GM23338 (cell line): ENCODE measurements around the gene UBE3C. TPM values are rescaled to one million over a fixed set of nuclear protein-coding genes. Genes with fewer than 3 reads are reported as not detected.

Source experiments
- ATAC-seq: fragments of 200-7000 bp; cut with Tn5 transposase; 3 replicates; pipeline ENCODE4 v1.9.1; 2020
- DNase-seq: peaks from one replicate; pipeline ENCODE4 v3.0.0-alpha.2; 2015; ENCODE audit warnings: low spot score
- H2AFZ ChIP-seq: fragments of 200-600 bp; sonication (generic); 2 replicates; pipeline ENCODE4 v1.8.0; 2016; ENCODE audit warnings: antibody characterized with exemption, mild to moderate bottlenecking, moderate library complexity
- H3F3A ChIP-seq: fragments of 200-600 bp; sonication (generic); replicated peaks from 2 replicates; pipeline ENCODE4 v1.8.0; 2017; ENCODE audit warnings: antibody characterized with exemption, mixed run types, low read depth
- H3K27ac ChIP-seq: fragments of 200-600 bp; sonication (generic); 2 replicates; pipeline ENCODE4 v1.6.1; 2016; ENCODE audit warnings: low read depth
- H3K27me3 ChIP-seq: fragments of 200-600 bp; sonication (generic); 2 replicates; pipeline ENCODE4 v1.8.0; 2016; ENCODE audit warnings: mild to moderate bottlenecking, mixed run types, moderate library complexity; ENCODE audit not compliant: insufficient read depth
- H3K36me3 ChIP-seq: fragments of 200-600 bp; sonication (generic); 2 replicates; pipeline ENCODE4 v1.8.0; 2016; ENCODE audit warnings: mild to moderate bottlenecking; ENCODE audit not compliant: insufficient read depth
- H3K4me1 ChIP-seq: fragments of 200-600 bp; sonication (generic); 2 replicates; pipeline ENCODE4 v1.8.0; 2016; ENCODE audit warnings: mild to moderate bottlenecking, moderate library complexity; ENCODE audit not compliant: insufficient read depth
- H3K4me2 ChIP-seq: fragments of 200-600 bp; sonication (generic); 2 replicates; pipeline ENCODE4 v1.7.1; 2017; ENCODE audit warnings: mixed run types
- H3K4me3 ChIP-seq: fragments of 200-600 bp; sonication (generic); 2 replicates; pipeline ENCODE4 v1.6.1; 2016; ENCODE audit warnings: mixed run types
- H3K79me2 ChIP-seq: fragments of 200-600 bp; sonication (generic); replicated peaks from 2 replicates; pipeline ENCODE4 v1.8.0; 2017; ENCODE audit warnings: mild to moderate bottlenecking; ENCODE audit not compliant: insufficient read depth
- H3K9me2 ChIP-seq: fragments of 200-600 bp; sonication (generic); 2 replicates; pipeline ENCODE4 v1.8.0; 2017; ENCODE audit not compliant: insufficient read depth
- H4K20me1 ChIP-seq: fragments of 200-600 bp; sonication (generic); replicated peaks from 2 replicates; pipeline ENCODE4 v1.8.0; 2017; ENCODE audit warnings: mild to moderate bottlenecking; ENCODE audit not compliant: insufficient read depth
- H3K27ac Mint-ChIP-seq: 2 replicates; pipeline ENCODE4 v1.8.0; 2020; ENCODE audit warnings: inconsistent platforms, mild to moderate bottlenecking, moderate library complexity, mixed read lengths
- H3K27me3 Mint-ChIP-seq: 3 replicates; pipeline ENCODE4 v1.8.0; 2022; ENCODE audit warnings: low read depth, mild to moderate bottlenecking, moderate library complexity, mixed read lengths, inconsistent platforms; ENCODE audit not compliant: insufficient read depth, poor library complexity
- H3K36me3 Mint-ChIP-seq: 3 replicates; pipeline ENCODE4 v1.8.0; 2021; ENCODE audit warnings: low read depth, mild to moderate bottlenecking, inconsistent platforms, moderate library complexity, mixed read lengths
- H3K4me1 Mint-ChIP-seq: 3 replicates; pipeline ENCODE4 v1.8.0; 2020; ENCODE audit warnings: mild to moderate bottlenecking, inconsistent platforms, mixed read lengths
- H3K4me3 Mint-ChIP-seq: 3 replicates; pipeline ENCODE4 v1.8.0; 2021; ENCODE audit warnings: moderate library complexity, mild to moderate bottlenecking, inconsistent platforms, mixed read lengths
- H3K9me3 Mint-ChIP-seq: 3 replicates; pipeline ENCODE4 v1.8.0; 2020; ENCODE audit warnings: moderate library complexity, mild to moderate bottlenecking, inconsistent platforms, mixed read lengths
- EZH2 ChIP-seq: fragments of 200-600 bp; sonication (generic); IDR thresholded peaks from one replicate; pipeline ENCODE4 v1.8.0; 2017; ENCODE audit warnings: antibody characterized with exemption, mild to moderate bottlenecking, low read depth; ENCODE audit not compliant: unreplicated experiment
- POLR2AphosphoS5 ChIP-seq: IDR thresholded peaks from 2 replicates; pipeline ENCODE4 v1.6.1; 2016; ENCODE audit warnings: antibody characterized with exemption, low read depth
- polyA plus RNA-seq: library from polyadenylated mRNA; unstranded; fragments of >200 nt; fragmentation: Nextera tagmentation; extraction: Ambion mirVana; gene quantifications from 2 replicates; pipeline ENCODE4 v1.2.1, GENCODE V29; 2016
- total RNA-seq: library from RNA; depleted of rRNA; stranded (reverse); fragments of >200 nt; shearing (Covaris generic); gene quantifications from 2 replicates; pipeline ENCODE4 v1.2.3, GENCODE V29; 2014
- TF ChIP-seq, protein P1 (sequence below): fragments of 250-450 bp; sonication (Bioruptor Pico); IDR thresholded peaks from 2 replicates; pipeline ENCODE4 v1.5.0; 2020; ENCODE audit warnings: mild to moderate bottlenecking, moderate library complexity

UBE3C gene
- total and polyA plus RNA-seq, 2 experiments from 2014 or later = 16.8 to 76.9 TPM

DNA sequence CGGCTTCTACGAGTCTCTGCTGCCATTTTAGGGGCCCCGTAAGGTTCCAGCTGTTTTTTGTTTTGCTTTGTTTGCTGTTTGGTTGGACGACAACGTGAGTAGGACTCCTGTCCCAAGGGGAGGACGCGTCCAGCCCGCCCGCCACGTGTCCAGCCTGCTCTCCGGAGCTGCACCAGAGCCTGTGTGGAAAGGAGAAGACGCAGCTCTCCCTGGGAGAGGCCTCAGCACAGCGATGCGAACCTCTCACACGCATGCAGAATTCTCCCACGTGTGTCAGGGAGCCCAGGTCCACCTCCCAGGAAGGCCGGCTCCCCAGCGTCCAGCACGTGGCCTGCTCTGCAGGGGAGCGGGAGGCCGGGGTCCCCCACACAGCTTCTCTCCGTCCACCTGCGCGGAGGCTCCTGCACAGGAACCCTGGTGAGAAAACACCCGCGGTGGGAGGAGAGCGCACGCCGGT lies 161.7 kb downstream of the UBE3C start:
- Histone ChIP-seq H3K79me2 (no peaks in the 10 kb centered on the region), H3K36me3 (no peaks in the 10 kb centered on the region), H2AFZ (peak overlapping the region; percentile 66), H3K27me3 (no peaks in the 10 kb centered on the region), H3F3A (peaks cover 11% of the 10 kb centered on the region; the same call in 1 of the 2 replicates), H4K20me1 (no peaks in the 10 kb centered on the region), H3K4me2 (no peak overlapping the region), H3K4me1 (no peaks in the 10 kb centered on the region), H3K9me2 (no peaks in the 10 kb centered on the region; the same call in 1 of the 2 replicates), H3K27ac (no peak overlapping the region), H3K4me3 (no peak overlapping the region)
- Mint-ChIP-seq H3K9me3 (peaks cover 3% of the 10 kb centered on the region; the same call in 2 of the 3 replicates), H3K4me1 (peaks cover 16% of the 10 kb centered on the region), H3K27ac (no peak overlapping the region), H3K4me3 (no peak overlapping the region), H3K27me3 (peaks cover 8% of the 10 kb centered on the region), H3K36me3 (peaks cover 6% of the 10 kb centered on the region; the same call in 2 of the 3 replicates)
- TF ChIP-seq, protein P1, sequence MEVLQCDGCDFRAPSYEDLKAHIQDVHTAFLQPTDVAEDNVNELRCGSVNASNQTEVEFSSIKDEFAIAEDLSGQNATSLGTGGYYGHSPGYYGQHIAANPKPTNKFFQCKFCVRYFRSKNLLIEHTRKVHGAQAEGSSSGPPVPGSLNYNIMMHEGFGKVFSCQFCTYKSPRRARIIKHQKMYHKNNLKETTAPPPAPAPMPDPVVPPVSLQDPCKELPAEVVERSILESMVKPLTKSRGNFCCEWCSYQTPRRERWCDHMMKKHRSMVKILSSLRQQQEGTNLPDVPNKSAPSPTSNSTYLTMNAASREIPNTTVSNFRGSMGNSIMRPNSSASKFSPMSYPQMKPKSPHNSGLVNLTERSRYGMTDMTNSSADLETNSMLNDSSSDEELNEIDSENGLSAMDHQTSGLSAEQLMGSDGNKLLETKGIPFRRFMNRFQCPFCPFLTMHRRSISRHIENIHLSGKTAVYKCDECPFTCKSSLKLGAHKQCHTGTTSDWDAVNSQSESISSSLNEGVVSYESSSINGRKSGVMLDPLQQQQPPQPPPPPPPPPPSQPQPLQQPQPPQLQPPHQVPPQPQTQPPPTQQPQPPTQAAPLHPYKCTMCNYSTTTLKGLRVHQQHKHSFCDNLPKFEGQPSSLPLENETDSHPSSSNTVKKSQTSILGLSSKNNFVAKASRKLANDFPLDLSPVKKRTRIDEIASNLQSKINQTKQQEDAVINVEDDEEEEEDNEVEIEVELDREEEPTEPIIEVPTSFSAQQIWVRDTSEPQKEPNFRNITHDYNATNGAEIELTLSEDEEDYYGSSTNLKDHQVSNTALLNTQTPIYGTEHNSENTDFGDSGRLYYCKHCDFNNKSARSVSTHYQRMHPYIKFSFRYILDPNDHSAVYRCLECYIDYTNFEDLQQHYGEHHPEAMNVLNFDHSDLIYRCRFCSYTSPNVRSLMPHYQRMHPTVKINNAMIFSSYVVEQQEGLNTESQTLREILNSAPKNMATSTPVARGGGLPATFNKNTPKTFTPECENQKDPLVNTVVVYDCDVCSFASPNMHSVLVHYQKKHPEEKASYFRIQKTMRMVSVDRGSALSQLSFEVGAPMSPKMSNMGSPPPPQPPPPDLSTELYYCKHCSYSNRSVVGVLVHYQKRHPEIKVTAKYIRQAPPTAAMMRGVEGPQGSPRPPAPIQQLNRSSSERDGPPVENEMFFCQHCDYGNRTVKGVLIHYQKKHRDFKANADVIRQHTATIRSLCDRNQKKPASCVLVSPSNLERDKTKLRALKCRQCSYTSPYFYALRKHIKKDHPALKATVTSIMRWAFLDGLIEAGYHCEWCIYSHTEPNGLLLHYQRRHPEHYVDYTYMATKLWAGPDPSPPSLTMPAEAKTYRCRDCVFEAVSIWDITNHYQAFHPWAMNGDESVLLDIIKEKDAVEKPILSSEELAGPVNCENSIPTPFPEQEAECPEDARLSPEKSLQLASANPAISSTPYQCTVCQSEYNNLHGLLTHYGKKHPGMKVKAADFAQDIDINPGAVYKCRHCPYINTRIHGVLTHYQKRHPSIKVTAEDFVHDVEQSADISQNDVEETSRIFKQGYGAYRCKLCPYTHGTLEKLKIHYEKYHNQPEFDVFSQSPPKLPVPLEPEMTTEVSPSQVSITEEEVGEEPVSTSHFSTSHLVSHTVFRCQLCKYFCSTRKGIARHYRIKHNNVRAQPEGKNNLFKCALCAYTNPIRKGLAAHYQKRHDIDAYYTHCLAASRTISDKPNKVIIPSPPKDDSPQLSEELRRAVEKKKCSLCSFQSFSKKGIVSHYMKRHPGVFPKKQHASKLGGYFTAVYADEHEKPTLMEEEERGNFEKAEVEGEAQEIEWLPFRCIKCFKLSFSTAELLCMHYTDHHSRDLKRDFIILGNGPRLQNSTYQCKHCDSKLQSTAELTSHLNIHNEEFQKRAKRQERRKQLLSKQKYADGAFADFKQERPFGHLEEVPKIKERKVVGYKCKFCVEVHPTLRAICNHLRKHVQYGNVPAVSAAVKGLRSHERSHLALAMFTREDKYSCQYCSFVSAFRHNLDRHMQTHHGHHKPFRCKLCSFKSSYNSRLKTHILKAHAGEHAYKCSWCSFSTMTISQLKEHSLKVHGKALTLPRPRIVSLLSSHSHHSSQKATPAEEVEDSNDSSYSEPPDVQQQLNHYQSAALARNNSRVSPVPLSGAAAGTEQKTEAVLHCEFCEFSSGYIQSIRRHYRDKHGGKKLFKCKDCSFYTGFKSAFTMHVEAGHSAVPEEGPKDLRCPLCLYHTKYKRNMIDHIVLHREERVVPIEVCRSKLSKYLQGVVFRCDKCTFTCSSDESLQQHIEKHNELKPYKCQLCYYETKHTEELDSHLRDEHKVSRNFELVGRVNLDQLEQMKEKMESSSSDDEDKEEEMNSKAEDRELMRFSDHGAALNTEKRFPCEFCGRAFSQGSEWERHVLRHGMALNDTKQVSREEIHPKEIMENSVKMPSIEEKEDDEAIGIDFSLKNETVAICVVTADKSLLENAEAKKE (CRISPR knock-in tag) = no peak
- ATAC-seq (no peak), DNase-seq (no peak)

- no peak overlapping the region for H3K27ac ChIP-seq
- Mint-ChIP-seq H3K27ac (no peak overlapping the region; the same call in 1 of the 2 replicates), H3K4me1 (peaks cover 20% of the 10 kb centered on the region), H3K4me3 (no peak overlapping the region), H3K9me3 (peaks cover 3% of the 10 kb centered on the region; the same call in 2 of the 3 replicates), H3K27me3 (peaks cover 9% of the 10 kb centered on the region), H3K36me3 (peaks cover 6% of the 10 kb centered on the region; the same call in 2 of the 3 replicates)
- H3K9me2 ChIP-seq = no peaks in the 10 kb centered on the region; the same call in 1 of the 2 replicates
- no peak overlapping the region for H2AFZ ChIP-seq
- H3K79me2 ChIP-seq = no peaks in the 10 kb centered on the region
- ATAC-seq (no peak), DNase-seq (no peak)
- peaks cover 2% of the 10 kb centered on the region; the same call in 1 of the 2 replicates for H3K4me1 ChIP-seq
- no peak overlapping the region for H3K4me2 ChIP-seq
- no peaks in the 10 kb centered on the region for H4K20me1 ChIP-seq
- peaks cover 11% of the 10 kb centered on the region; the same call in 1 of the 2 replicates for H3F3A ChIP-seq
- H3K36me3 ChIP-seq = no peaks in the 10 kb centered on the region
- H3K27me3 ChIP-seq = no peaks in the 10 kb centered on the region
- H3K4me3 ChIP-seq = no peak overlapping the region
- no peak for TF ChIP-seq EZH2
- no peak for TF ChIP-seq POLR2AphosphoS5
- TF ChIP-seq, protein P1 (CRISPR knock-in tag) = no peak
Observed at GRCh38 chr7:157301610-157302120, 162.9 kb downstream of the UBE3C start.
